GM10266 (cell line): Measurements from ENCODE around the gene ANKLE2.
"Not testable (repeated sequence)": the region's sequence is repeated elsewhere in the genome, so short reads cannot be mapped to it uniquely, and the experiment has no call there.

ENCODE experiments used
- DNase-seq: peaks from one replicate; pipeline ENCODE4 v3.0.0; 2012; ENCODE audit errors: extremely low spot score
- TF ChIP-seq, protein P1 (sequence below): IDR thresholded peaks from 2 replicates; pipeline ENCODE4 v1.5.1; 2012; ENCODE audit warnings: mild to moderate bottlenecking, low read depth; ENCODE audit not compliant: control insufficient read depth, insufficient read depth; ENCODE audit errors: missing control alignments

ANKLE2 gene

DNA sequence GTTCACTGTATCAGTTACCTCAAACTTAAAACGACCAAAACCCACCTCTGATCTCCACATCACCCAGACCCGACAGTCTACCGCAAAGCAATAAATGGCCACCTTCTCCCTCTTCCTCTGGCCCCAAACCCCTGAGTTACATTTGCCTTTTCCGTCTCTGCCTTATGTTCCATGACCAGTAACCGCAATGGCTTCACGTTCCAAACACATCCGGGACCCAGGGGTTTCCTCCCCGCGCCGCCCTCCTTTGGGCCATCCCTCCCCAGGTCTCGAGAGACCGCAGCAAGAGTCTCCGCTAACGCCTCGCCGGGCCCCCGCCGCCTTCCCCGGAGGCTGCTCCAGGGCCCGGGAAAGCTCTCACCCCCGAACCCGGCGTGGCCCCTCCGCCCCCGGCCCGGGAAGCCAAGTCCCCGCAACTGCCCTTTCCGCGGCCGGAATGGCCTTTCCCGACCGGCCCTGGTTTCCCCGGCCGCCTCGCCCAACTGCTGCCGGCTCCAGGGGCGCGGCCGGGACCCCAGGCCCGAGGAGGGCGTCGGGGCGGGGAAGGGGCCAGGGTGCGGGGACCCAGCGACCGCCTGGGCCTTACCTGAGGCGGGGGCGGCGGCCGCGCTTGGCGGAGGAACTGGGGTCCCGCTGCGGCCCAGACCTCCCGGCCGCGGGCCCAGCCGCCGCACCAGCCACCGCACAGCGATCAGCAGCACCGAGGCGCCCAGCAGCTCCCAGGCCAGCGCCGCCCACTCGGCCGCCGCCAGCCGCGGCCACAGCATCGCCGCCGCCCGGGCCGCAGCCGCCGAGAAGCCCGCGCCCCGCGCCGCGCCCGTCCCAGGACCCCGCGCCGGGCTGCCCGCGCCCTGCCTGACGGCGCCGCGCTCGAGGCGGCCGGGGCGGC is at the start of gene ANKLE2:
Gene ANKLE2 (minus strand): TSS at position 801 of the 889 bp plus-strand sequence. CDS start 34 bp downstream, at position 767.
- TF ChIP-seq, protein P1, sequence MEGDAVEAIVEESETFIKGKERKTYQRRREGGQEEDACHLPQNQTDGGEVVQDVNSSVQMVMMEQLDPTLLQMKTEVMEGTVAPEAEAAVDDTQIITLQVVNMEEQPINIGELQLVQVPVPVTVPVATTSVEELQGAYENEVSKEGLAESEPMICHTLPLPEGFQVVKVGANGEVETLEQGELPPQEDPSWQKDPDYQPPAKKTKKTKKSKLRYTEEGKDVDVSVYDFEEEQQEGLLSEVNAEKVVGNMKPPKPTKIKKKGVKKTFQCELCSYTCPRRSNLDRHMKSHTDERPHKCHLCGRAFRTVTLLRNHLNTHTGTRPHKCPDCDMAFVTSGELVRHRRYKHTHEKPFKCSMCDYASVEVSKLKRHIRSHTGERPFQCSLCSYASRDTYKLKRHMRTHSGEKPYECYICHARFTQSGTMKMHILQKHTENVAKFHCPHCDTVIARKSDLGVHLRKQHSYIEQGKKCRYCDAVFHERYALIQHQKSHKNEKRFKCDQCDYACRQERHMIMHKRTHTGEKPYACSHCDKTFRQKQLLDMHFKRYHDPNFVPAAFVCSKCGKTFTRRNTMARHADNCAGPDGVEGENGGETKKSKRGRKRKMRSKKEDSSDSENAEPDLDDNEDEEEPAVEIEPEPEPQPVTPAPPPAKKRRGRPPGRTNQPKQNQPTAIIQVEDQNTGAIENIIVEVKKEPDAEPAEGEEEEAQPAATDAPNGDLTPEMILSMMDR = no peak
- peak; percentile 73 for DNase-seq

DNA sequence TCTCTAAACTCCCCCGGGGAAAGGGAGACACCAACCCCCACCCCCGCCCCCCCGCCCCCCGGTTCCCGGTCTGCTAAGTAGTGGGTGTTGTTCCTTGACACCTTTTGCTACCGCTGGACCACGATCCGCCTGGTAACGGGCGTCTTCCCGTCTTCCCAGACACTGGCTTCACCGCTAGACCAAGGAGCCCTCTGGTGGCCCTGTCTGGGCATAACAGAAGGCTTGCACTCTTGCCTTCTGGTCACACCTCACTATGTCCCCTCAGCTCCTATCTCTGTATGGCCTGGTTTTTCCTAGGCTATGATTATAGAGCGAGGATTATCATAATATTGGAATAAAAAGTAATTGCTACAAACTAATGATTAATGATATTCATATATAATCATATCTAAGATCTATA is 47.8 kb upstream of the ANKLE2 start:
- TF ChIP-seq, protein P1 = peak; percentile 40
- DNase-seq = not testable (repeated sequence)

DNA sequence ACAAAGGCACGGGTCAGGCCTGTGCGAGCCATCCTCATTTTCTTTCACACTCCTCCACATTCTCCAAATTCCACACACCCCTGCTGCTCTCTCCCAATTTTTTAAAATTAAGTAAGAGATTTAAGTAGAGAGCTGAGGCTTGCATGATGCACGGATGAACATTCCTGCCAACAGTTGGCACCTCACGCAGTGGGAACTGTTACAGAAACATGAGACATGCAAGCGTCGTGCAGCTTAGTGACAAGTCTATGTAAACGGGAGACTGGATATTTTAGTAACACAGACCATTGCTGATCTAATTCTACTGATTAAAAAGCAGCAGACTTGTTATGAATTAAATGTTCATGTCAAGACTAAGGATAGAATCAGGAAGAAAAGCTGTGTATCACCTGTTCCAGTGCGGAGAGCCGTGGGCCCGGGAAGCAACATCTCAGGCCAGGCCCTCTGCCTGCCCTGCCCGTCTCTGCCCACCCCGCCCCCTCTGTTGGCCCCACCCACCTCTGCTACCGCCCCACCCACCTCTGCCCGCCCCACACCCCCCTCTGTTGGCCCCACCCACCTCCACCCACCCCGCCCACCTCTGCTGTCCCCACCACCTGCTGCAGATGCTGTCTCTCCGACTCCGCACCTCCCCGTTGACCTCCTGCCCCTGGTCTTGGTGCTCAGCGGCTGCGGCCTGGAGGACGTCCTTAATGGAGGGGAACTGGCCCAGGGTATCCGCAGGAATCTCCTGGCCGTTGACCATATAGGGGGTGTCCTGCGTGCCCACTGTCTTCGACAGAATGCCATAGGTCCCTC is 45.9 kb upstream of the ANKLE2 start:
- no peak for DNase-seq
- TF ChIP-seq, protein P1 = no peak

DNA sequence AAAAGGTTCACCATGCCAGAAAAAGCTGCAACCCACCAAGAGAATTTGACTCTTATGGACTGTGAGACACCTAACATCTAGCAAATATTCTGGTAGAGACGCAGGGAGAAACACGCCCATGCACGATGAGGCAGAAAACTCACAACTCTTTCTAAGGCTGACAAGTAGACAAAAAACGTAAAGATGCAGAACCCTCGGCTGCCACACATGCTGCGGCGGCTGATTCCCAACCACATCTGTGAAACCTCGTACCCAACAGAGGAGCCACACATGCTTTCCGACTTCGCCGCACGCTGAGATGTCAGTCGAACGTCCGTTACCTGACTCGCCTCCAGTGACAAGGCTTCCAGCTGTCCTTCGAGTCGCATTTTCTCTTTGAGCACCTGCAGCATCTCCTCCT is 45.2 kb upstream of the ANKLE2 start:
- TF ChIP-seq, protein P1 = no peak
- DNase-seq = no peak

- TF ChIP-seq, protein P1 = no peak
- no peak for DNase-seq
These were observed 42.8 kb upstream of the ANKLE2 start for GRCh38 chr12:132804426-132804861.

GRCh38 chr12:132803888-132804287 is 42.3 kb upstream of the ANKLE2 start:
- TF ChIP-seq, protein P1 = no peak
- DNase-seq = no peak
